Aorta (tissue), 5 donors: Measurements from ENCODE around the gene BPIFB4. TPM values are rescaled to one million over a fixed set of nuclear protein-coding genes. Genes with fewer than 3 reads are reported as not detected.

Source experiments
- ATAC-seq: fragments of 200-7000 bp; cut with Tn5 transposase; one replicate; pipeline ENCODE4 v1.9.1; 2022; ENCODE audit warnings: moderate library complexity; ENCODE audit not compliant: low FRiP score
- DNase-seq, 2 donors: peaks; one replicate each; pipeline ENCODE4 v3.0.0-alpha.2; 2020
- H3K27ac ChIP-seq, 2 donors: one replicate each; pipeline ENCODE4 v1.5.1; 2013; ENCODE audit warnings: low read length in 2 of 2, mild to moderate bottlenecking in 2 of 2, moderate library complexity in 2 of 2, control low read depth in 1 of 2, inconsistent platforms in 1 of 2, low read depth in 1 of 2
- H3K27me3 ChIP-seq, 2 donors: one replicate each; pipeline ENCODE4 v1.6.1; 2013; ENCODE audit warnings: control low read depth in 1 of 2, low read length in 1 of 2, mild to moderate bottlenecking in 1 of 2, moderate library complexity in 1 of 2; ENCODE audit not compliant: insufficient read depth in 2 of 2, control insufficient read depth in 1 of 2
- H3K36me3 ChIP-seq, 2 donors: one replicate each; pipeline ENCODE4 v1.6.1; 2013; ENCODE audit warnings: control low read depth in 1 of 2, low read length in 1 of 2, mild to moderate bottlenecking in 1 of 2; ENCODE audit not compliant: insufficient read depth in 2 of 2, control insufficient read depth in 1 of 2
- H3K4me1 ChIP-seq, 2 donors: one replicate each; pipeline ENCODE4 v1.6.1; 2013; ENCODE audit warnings: low read length in 2 of 2, control low read depth in 1 of 2, mild to moderate bottlenecking in 1 of 2, moderate library complexity in 1 of 2; ENCODE audit not compliant: insufficient read depth in 2 of 2, control insufficient read depth in 1 of 2
- H3K4me3 ChIP-seq, 2 donors: one replicate each; pipeline ENCODE4 v1.5.1; 2013; ENCODE audit warnings: low read length in 2 of 2, control low read depth in 1 of 2, mild to moderate bottlenecking in 1 of 2
- H3K9me3 ChIP-seq: one replicate; pipeline ENCODE4 v1.6.1; 2013; ENCODE audit warnings: mild to moderate bottlenecking, low read length; ENCODE audit not compliant: control insufficient read depth
- WGBS, 2 donors: extraction: QIAGEN DNeasy Blood & Tissue Kit; methylation state at CpG; one replicate each; pipeline ENCODE4 v1.1.7; 2013; 5-methylcytosine and 5-hydroxymethylcytosine counted together
- intact Hi-C, 2 donors: fragments of 100-400 bp; cut with DNase I; formaldehyde crosslinking; loops; one replicate each; pipeline versions ENCODE4 v1.14.2 to v1.15.0; 2022
- polyA plus RNA-seq, 2 donors: library from polyadenylated mRNA; stranded (reverse); fragments of 200-250 nt; gene quantifications; one replicate each; pipeline ENCODE4 v1.2.3, GENCODE V29; 2013
- total RNA-seq, 2 donors: library from RNA; stranded (reverse); fragmentation: NEBNext Ultra II Directional; extraction: Animal tissue kit (Norgen Biotek cat#: 25700); gene quantifications; one replicate each; pipeline ENCODE4 v1.2.1, GENCODE V29; 2021
- donor health status: healthy with polysubstance abuse.
- donor health status: Bipolar disorder and iron deficiency.
- donor health status: DM: no; HTN: no; CAD: no.
- donor health status: DM: no; HTN: no; CAD: no.
- donor health status: DM: yes; HTN: yes; CAD: no.

The BPIFB4 gene
- total and polyA plus RNA-seq, 4 donors, result not detected

GRCh38 chr20:33154252-33154651 is 74.8 kb downstream of the BPIFB4 start:
- Histone ChIP-seq H3K4me3 (no peak overlapping the region), H3K27me3 (peaks cover 0 to 1% of the 10 kb centered on the region in 2 donors), H3K36me3 (no peaks in the 10 kb centered on the region), H3K9me3 (no peaks in the 10 kb centered on the region), H3K27ac (no peak overlapping the region), H3K4me1 (no peaks in the 10 kb centered on the region)
- ATAC-seq (no peak), DNase-seq (no peak)
- 70 to 81% methylated on average over 6 of the region's 6 CpGs for WGBS, 2 donors
- intact Hi-C loops, result no loop called here

- Histone ChIP-seq H3K27me3 (no peaks in the 10 kb centered on the region), H3K36me3 (no peaks in the 10 kb centered on the region), H3K9me3 (no peaks in the 10 kb centered on the region), H3K4me3 (no peak overlapping the region), H3K4me1 (no peaks in the 10 kb centered on the region), H3K27ac (no peak overlapping the region)
- WGBS, 2 donors, result 77 to 78% methylated on average over 9 of the region's 9 CpGs
- DNase-seq (no peak), ATAC-seq (no peak)
- intact Hi-C loops, result no loop called here
Observed at GRCh38 chr20:33158637-33159385, 79.4 kb downstream of the BPIFB4 start.

- Histone ChIP-seq H3K27me3 (no peaks in the 10 kb centered on the region), H3K27ac (no peak overlapping the region), H3K9me3 (no peaks in the 10 kb centered on the region), H3K4me1 (no peaks in the 10 kb centered on the region), H3K36me3 (no peaks in the 10 kb centered on the region), H3K4me3 (no peak overlapping the region)
- ATAC-seq (no peak), DNase-seq (no peak)
- intact Hi-C loops, result no loop called here
- WGBS, 2 donors, result 62 to 65% methylated on average over 3 of the region's 3 CpGs
Observed at GRCh38 chr20:33159713-33160112, 80.3 kb downstream of the BPIFB4 start.

DNA sequence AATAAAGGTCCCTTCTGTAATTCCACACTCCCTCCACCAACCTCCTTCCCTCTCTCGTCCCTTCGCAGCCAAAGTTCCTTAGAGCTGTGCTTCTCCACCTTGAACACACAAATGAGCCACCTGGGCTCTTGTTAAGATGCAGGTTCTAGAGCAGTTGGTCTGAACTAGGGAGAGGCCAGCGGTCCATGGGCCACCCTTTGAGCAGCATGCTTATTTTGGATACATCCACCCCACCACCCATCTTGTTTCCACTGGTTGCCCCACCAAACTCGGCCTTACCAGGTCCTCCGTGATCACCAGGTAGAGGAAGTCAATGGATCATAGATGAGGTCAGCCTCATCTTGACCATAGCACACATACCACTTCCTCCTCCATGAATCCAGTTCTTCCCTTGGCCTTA is 81.2 kb downstream of the BPIFB4 start:
- Histone ChIP-seq H3K4me3 (no peak overlapping the region), H3K4me1 (no peaks in the 10 kb centered on the region), H3K36me3 (no peaks in the 10 kb centered on the region), H3K27me3 (no peaks in the 10 kb centered on the region), H3K9me3 (no peaks in the 10 kb centered on the region), H3K27ac (no peak overlapping the region)
- 83% methylated on average over 5 of the region's 5 CpGs for WGBS, 2 donors
- ATAC-seq (no peak), DNase-seq (no peak)
- intact Hi-C loops, result no loop called here

Other genes starting within 250 kb of the BPIFB4 start
- gene EFCAB8, start 220.7 kb upstream of the BPIFB4 start, total RNA-seq, result 1 to 10 TPM in 1 of 2 donors, under 1 TPM in 1; 0.81 to 1.1 TPM
- gene EFCAB8, start 220.7 kb upstream of the BPIFB4 start, polyA plus RNA-seq, result under 1 TPM in 1 of 2 donors, not detected in 1; 0.13 TPM
- not detected for gene SUN5, start 75.2 kb upstream of the BPIFB4 start, total RNA-seq
- not detected for gene SUN5, start 75.2 kb upstream of the BPIFB4 start, polyA plus RNA-seq
- gene BPIFB2, start 71.9 kb upstream of the BPIFB4 start, total RNA-seq, result not detected
- gene BPIFB2, start 71.9 kb upstream of the BPIFB4 start, polyA plus RNA-seq, result not detected
- not detected for gene BPIFB6, start 48.0 kb upstream of the BPIFB4 start, total RNA-seq
- gene BPIFB6, start 48.0 kb upstream of the BPIFB4 start, polyA plus RNA-seq, result not detected
- not detected for gene BPIFB3, start 25.7 kb upstream of the BPIFB4 start, total RNA-seq
- not detected for gene BPIFB3, start 25.7 kb upstream of the BPIFB4 start, polyA plus RNA-seq
- gene BPIFA2, start 88.5 kb downstream of the BPIFB4 start, total RNA-seq, result not detected
- gene BPIFA2, start 88.5 kb downstream of the BPIFB4 start, polyA plus RNA-seq, result not detected
- not detected for gene BPIFA3, start 137.7 kb downstream of the BPIFB4 start, total RNA-seq
- not detected for gene BPIFA3, start 137.7 kb downstream of the BPIFB4 start, polyA plus RNA-seq
- gene BPIFA1, start 156.4 kb downstream of the BPIFB4 start, total RNA-seq, result not detected
- gene BPIFA1, start 156.4 kb downstream of the BPIFB4 start, polyA plus RNA-seq, result not detected
- gene BPIFB1, start 203.6 kb downstream of the BPIFB4 start, total RNA-seq, result not detected
- gene BPIFB1, start 203.6 kb downstream of the BPIFB4 start, polyA plus RNA-seq, result under 1 TPM; 0.05 to 0.13 TPM